ENCODE data around the gene PPFIA4. TPM values are rescaled to one million over a fixed set of nuclear protein-coding genes. Genes with fewer than 3 reads are reported as not detected.

The PPFIA4 gene
- total and polyA plus RNA-seq, 11 donors, result 11.2 to 50.3 (median 35.5) TPM

DNA sequence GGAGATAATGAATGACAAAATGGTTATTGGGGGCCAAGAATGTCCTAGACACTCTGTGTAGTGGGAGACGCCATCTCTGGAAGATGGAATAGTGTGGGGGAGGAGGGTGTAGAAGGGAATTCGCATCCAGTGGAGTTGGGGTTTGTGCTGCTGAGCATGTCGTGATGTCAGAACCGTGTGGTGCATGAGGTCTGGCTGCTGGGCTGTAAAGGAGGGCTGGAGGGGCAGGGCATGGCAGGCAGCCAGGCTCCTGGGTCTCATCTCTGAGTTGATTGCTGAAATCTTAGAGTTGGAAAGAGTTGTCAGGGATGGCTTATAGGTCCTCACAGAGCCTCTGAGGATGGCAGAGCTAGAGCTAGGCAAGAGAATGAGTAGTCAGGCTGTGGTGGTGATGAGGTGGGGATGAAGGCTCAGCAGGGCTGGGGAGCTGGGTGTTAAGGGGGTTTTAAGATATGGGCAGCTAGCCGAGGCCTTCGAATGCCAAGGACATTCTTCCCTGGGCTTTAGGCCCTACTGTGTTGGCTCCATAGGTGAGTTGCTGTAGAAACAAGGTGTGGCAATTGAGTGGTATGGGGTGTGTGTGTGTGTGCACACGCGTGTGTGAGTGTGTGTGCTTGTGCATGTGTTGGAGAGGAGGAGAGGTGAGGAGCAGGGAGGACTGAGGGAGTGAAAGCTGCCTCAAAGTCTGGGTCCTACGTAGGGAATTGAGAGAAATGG is 1.9 kb downstream of the PPFIA4 start:
- ATAC-seq (peak in 1 of 4 donors; percentile 10), DNase-seq (no peak)
- Histone ChIP-seq H3K36me3 (peaks cover 0 to 19% (median 15%) of the 10 kb centered on the region in 9 donors), H3K27me3 (peaks cover 0 to 8% (median 0%) of the 10 kb centered on the region in 9 donors), H3K27ac (peak overlapping the region; percentile 9 to 91 (median 73)), H3K4me1 (peaks cover 0 to 46% (median 19%) of the 10 kb centered on the region in 12 donors), H3K4me3 (peak overlapping the region in 1 of 12 donors; percentile 83), H3K9me3 (no peaks in the 10 kb centered on the region)
- WGBS, 4 donors, result 56 to 66% (median 64%) methylated on average over 9 of the region's 9 CpGs
- intact Hi-C loops (cut with DNase I), result no loop called here
- TF ChIP-seq POLR2A (IDR thresholded peaks at IDR 0.05), result no peak
- TF ChIP-seq, protein P1, sequence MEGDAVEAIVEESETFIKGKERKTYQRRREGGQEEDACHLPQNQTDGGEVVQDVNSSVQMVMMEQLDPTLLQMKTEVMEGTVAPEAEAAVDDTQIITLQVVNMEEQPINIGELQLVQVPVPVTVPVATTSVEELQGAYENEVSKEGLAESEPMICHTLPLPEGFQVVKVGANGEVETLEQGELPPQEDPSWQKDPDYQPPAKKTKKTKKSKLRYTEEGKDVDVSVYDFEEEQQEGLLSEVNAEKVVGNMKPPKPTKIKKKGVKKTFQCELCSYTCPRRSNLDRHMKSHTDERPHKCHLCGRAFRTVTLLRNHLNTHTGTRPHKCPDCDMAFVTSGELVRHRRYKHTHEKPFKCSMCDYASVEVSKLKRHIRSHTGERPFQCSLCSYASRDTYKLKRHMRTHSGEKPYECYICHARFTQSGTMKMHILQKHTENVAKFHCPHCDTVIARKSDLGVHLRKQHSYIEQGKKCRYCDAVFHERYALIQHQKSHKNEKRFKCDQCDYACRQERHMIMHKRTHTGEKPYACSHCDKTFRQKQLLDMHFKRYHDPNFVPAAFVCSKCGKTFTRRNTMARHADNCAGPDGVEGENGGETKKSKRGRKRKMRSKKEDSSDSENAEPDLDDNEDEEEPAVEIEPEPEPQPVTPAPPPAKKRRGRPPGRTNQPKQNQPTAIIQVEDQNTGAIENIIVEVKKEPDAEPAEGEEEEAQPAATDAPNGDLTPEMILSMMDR (IDR thresholded peaks at IDR 0.05), result no peak

DNA sequence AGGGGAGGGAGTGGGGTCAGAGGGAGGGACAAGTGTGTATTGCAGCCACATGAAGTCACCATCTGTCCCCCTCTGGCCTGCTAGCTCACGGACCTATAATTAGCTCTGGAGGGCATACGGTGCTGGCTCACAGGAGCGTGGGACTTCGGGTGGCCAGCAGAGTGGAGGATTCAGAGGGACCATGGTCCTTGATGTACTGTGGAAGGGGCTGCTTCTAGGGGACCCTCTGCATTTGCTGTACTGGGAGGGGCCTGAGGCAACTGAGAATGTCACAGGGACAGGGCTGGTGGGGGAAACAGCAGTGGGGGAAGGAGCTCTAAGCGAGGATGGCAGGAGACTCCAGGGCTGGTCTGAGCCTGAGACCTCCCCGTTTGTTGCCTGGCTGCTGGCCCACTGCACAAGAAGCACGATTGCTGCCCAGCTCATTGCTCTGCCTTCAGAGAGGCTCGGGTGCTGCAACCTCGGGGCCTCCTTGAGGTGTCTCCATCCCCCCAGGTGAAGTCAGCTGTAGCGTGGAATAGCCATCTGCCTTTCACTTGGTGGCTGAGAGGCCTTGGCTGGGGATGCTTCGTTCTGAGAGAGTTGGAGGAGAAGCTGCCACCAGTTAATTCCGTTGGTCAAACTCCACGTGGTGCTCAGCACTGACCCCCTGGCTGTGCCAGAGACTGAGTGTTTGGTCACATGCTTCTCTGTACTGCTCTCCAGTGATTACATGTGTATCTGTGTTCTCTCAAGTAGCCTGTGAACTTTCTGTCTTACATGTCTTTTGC is 2.7 kb downstream of the PPFIA4 start:
- peak overlapping the region in 1 of 12 donors; percentile 83 for H3K4me3 ChIP-seq
- H3K4me1 ChIP-seq, result peaks cover 0 to 46% (median 19%) of the 10 kb centered on the region in 12 donors
- TF ChIP-seq, protein P1 (IDR thresholded peaks at IDR 0.05), result no peak
- no peak for TF ChIP-seq POLR2A (IDR thresholded peaks at IDR 0.05)
- no peaks in the 10 kb centered on the region for H3K9me3 ChIP-seq
- H3K27me3 ChIP-seq, result peaks cover 0 to 8% (median 0%) of the 10 kb centered on the region in 9 donors
- intact Hi-C loops (cut with DNase I), result no loop called here
- DNase-seq, result peak in 3 of 5 donors; percentile 53 to 67 (median 65)
- H3K36me3 ChIP-seq, result peaks cover 0 to 12% (median 8%) of the 10 kb centered on the region in 9 donors
- H3K27ac ChIP-seq, result peak overlapping the region; percentile 21 to 91 (median 73)
- 39 to 52% (median 41%) methylated on average over 12 to 13 of the region's 13 CpGs for WGBS, 4 donors
- peak; percentile 60 to 83 (median 70) for ATAC-seq

DNA sequence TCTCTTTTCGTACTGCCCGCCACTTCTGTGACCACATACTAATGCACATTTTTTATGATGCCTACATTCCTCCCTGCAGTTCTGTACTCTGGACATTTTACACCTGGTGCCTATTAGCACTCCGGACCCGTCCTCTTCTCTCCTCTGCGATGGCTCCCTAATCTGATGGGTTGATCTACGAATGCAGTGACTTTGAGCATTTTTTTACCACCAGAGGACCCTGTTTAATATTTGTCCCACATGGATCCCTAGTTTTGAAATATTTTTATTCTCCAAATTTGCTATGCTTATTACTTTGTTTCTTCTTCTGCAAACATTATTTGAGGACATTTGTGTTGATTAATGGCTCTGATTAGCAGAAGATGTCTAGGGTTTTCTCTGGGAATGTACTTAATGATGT is 5.2 kb downstream of the PPFIA4 start:
- no peak for TF ChIP-seq POLR2A (IDR thresholded peaks at IDR 0.05)
- TF ChIP-seq, protein P1 (IDR thresholded peaks at IDR 0.05), result peak in 5 of 12 donors; percentile 11 to 41 (median 17)
- Histone ChIP-seq H3K36me3 (no peaks in the 10 kb centered on the region), H3K27me3 (peaks cover 0 to 8% (median 0%) of the 10 kb centered on the region in 9 donors), H3K4me3 (no peak overlapping the region), H3K27ac (no peak overlapping the region), H3K9me3 (no peaks in the 10 kb centered on the region), H3K4me1 (peaks cover 0 to 54% (median 24%) of the 10 kb centered on the region in 12 donors)
- ATAC-seq (no peak), DNase-seq (no peak)
- intact Hi-C loops (cut with DNase I), result loop anchor here in 2 of 10 donors (10.0 kb wide), 2 partner anchors 303 to 313 kb away; no protein-coding TSS in a partner anchor
- 74 to 85% (median 79%) methylated on average over 6 of the region's 6 CpGs for WGBS, 4 donors

DNA sequence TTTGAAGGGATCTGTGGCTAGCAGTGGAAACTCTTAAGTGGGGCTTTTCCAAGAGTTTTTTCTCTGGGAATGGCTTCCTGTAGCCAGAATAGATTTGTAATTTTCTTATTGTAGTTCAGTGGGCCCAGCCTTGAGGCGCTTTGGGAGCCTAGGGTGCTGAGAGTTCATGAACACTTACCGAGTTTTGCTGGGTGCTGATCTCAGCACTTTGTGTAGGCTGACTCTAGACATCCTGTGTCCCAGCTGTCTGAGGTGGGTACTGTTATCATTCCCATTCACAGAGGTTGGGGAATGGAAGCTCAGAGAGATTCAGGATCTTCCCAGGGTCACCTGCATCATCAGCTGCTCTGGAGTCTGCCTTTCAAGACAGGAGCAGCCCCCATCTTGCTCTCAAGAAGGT is 7.0 kb downstream of the PPFIA4 start:
- Histone ChIP-seq H3K27ac (no peak overlapping the region), H3K27me3 (no peaks in the 10 kb centered on the region), H3K9me3 (no peaks in the 10 kb centered on the region), H3K4me3 (no peak overlapping the region), H3K4me1 (peaks cover 0 to 54% (median 27%) of the 10 kb centered on the region in 12 donors), H3K36me3 (no peaks in the 10 kb centered on the region)
- intact Hi-C loops (cut with DNase I), result loop anchor here in 2 of 10 donors (10.0 kb wide), 2 partner anchors 302 to 312 kb away; no protein-coding TSS in a partner anchor
- no peak for ATAC-seq
- no peak for DNase-seq
- WGBS, 4 donors, result 88 to 95% (median 89%) methylated on average over 2 of the region's 2 CpGs
- TF ChIP-seq, protein P1 (IDR thresholded peaks at IDR 0.05), result no peak
- no peak for TF ChIP-seq POLR2A (IDR thresholded peaks at IDR 0.05)
